GM08714 (cell line): ENCODE results near the gene CIITA.

Experiments
- H3K4me3 ChIP-seq: fragments of 200-500 bp; sonication (Bioruptor generic); 2 replicates; pipeline ENCODE4 v1.5.1; 2014; ENCODE audit warnings: mild to moderate bottlenecking, low read length, inconsistent platforms
- ZNF274 ChIP-seq: IDR thresholded peaks from 2 replicates; pipeline ENCODE4 v1.6.1; 2012; ENCODE audit warnings: mild to moderate bottlenecking, low read depth, low read length

The CIITA gene

DNA sequence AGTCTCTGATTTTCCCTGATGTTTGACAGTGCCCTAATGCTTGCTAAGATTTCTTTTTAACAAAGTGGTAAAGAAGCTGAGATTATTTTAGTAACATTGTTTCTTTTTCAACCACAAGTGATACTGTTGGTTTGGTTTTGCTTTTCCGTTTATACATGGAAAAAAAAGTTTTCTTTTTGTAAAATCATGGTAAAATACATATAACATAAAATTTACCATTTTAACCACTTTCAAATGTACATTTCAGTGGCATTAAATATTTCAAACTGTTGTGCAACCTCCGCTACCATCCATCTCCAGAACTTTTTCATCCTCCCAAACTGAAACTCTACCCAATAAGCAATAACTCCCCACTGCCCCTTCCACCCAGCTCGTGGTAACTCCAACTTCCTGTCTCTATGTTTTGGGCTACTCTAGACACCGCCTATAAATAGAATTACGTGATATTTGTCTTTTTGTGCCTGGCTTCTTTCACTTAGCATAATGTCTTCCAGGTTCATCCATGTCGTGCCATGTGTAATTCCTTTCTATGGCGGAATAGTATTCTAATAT, 4.6 kb downstream of the CIITA start:
- peak overlapping the region; percentile 18; the same call in 1 of the 2 replicates for H3K4me3 ChIP-seq
- no peak for TF ChIP-seq ZNF274

- no peak overlapping the region for H3K4me3 ChIP-seq
- no peak for TF ChIP-seq ZNF274
Measured at GRCh38 chr16:10883004-10883403, 6.0 kb downstream of the CIITA start.

- no peak overlapping the region; the same call in 1 of the 2 replicates for H3K4me3 ChIP-seq
- no peak for TF ChIP-seq ZNF274
Measured at GRCh38 chr16:10885246-10885645, 8.2 kb downstream of the CIITA start.

- peak overlapping the region; percentile 24; the same call in 1 of the 2 replicates for H3K4me3 ChIP-seq
- TF ChIP-seq ZNF274 = no peak
Measured at GRCh38 chr16:10888320-10888937, 11.4 kb downstream of the CIITA start.

DNA sequence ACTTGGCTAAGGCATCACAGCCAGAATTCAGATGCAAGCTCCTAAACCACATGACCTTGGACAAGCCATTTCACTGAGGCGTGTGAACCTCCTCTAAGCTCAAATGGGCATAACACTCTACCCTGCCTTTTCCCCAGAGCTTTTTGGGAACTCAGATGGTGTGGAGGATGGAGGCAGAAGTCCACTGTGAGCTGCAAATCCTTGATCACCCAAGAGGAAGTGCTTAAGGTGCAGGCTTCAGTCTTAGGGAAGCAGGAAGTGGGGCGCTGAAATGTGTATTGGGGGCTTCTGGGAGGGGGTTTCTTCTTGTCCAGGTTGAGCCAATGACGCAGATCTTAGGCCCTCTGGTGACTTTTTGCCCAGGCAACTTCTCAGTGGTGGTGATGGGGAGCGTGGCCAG, 12.9 kb downstream of the CIITA start:
- no peak for TF ChIP-seq ZNF274
- no peak overlapping the region for H3K4me3 ChIP-seq

- TF ChIP-seq ZNF274 = no peak
- no peak overlapping the region for H3K4me3 ChIP-seq
Measured at GRCh38 chr16:10892782-10893318, 15.8 kb downstream of the CIITA start.

DNA sequence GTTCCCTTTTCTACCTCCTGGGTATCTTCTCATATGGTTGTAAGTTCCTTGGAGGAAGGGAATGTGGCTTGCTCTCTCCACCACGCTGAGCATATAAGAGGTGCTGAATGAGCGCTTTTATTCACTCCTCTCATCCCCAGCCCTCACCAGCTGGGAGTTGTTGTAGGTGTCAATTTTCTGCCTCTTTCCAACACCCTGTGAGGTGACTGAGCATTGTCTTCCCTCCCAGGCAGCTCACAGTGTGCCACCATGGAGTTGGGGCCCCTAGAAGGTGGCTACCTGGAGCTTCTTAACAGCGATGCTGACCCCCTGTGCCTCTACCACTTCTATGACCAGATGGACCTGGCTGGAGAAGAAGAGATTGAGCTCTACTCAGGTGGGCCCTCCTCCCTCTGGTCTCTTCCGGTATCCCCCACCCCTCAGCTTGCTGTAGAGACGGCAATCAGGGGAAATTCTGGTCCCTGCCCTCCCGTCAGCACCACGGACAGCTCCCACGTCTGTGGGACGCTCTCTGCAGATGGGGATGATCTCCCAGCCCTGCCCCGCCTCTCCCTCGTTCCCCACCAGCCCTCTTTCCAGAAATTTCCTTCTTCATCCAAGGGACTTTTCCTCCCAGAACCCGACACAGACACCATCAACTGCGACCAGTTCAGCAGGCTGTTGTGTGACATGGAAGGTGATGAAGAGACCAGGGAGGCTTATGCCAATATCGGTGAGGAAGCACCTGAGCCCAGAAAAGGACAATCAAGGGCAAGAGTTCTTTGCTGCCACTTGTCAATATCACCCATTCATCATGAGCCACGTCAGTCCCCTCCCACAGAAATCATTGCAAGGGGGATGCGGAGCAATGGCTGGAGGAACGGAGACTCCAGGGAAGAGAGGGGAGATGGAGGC, 18.3 kb downstream of the CIITA start:
- H3K4me3 ChIP-seq = peak overlapping the region; percentile 9; the same call in 1 of the 2 replicates
- TF ChIP-seq ZNF274 = no peak

GRCh38 chr16:10896165-10896564, 19.2 kb downstream of the CIITA start:
- no peak for TF ChIP-seq ZNF274
- H3K4me3 ChIP-seq = peak overlapping the region; percentile 59; the same call in 1 of the 2 replicates

GRCh38 chr16:10896723-10897122, 19.7 kb downstream of the CIITA start:
- TF ChIP-seq ZNF274 = no peak
- peak overlapping the region; percentile 59; the same call in 1 of the 2 replicates for H3K4me3 ChIP-seq

DNA sequence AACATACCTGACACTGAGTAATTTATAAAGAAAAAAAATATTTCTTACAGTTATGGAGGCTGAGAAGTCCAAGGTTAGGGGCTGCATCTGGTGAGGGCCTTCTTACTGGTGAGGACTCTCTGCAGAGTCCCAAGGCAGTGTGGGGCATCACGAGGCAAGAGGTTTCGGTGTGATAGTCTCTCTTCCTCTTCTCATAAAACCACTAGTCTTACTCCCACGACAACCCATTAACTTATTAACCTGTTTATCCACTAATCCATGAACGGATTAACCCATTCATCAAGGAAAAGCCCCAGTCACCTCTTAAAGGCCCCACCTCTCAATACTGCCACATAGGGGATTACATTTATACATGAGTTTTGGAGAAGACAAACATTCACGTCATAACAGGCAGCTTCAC, 20.1 kb downstream of the CIITA start:
- no peak for TF ChIP-seq ZNF274
- H3K4me3 ChIP-seq = peak overlapping the region; percentile 59; the same call in 1 of the 2 replicates

DNA sequence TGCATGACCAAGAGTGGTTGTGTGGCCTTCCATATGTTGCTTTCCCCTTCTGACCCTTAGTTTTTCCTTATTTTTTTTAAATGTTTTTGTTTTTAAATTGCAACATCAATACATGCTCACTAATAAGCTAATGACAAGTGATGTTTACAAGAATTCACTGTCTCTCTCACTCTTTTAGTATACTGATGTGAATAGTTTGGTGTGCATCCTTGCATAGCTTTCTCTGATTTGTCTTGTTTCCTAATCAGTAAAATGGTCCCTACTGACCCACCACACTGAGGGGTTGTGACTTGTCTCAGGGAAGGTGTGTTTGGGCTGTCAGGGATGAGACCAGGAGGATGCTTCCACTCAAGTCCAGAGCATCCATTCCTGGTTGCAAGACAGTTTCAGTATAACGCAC, 26.0 kb downstream of the CIITA start:
- no peak overlapping the region for H3K4me3 ChIP-seq
- no peak for TF ChIP-seq ZNF274

- no peak for TF ChIP-seq ZNF274
- no peak overlapping the region for H3K4me3 ChIP-seq
Measured at GRCh38 chr16:10906482-10906881, 29.5 kb downstream of the CIITA start.

GRCh38 chr16:10906914-10907756, 30.1 kb downstream of the CIITA start:
- H3K4me3 ChIP-seq = no peak overlapping the region
- TF ChIP-seq ZNF274 = no peak

DNA sequence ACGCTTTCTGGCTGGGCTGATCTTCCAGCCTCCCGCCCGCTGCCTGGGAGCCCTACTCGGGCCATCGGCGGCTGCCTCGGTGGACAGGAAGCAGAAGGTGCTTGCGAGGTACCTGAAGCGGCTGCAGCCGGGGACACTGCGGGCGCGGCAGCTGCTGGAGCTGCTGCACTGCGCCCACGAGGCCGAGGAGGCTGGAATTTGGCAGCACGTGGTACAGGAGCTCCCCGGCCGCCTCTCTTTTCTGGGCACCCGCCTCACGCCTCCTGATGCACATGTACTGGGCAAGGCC, 30.7 kb downstream of the CIITA start:
- no peak for TF ChIP-seq ZNF274
- no peak overlapping the region for H3K4me3 ChIP-seq
